Hepatocyte (in vitro differentiated cells): ENCODE measurements around the gene CFHR2.

Experiments used
- CTCF ChIP-seq: fragments of 200-600 bp; sonication (generic); IDR thresholded peaks from 2 replicates; pipeline ENCODE4 v1.5.1; 2016; ENCODE audit warnings: antibody characterized with exemption, mild to moderate bottlenecking; ENCODE audit not compliant: poor library complexity
- EZH2 ChIP-seq: fragments of 200-600 bp; sonication (generic); IDR thresholded peaks from 2 replicates; pipeline ENCODE4 v1.6.1; 2016; ENCODE audit warnings: antibody characterized with exemption, mild to moderate bottlenecking, borderline replicate concordance

GRCh38 chr1:196910215-196910614 is 33.3 kb upstream of the CFHR2 start:
- TF ChIP-seq CTCF (no peak), EZH2 (no peak)
